ENCODE data around the gene EID2. TPM values are rescaled to one million over a fixed set of nuclear protein-coding genes. Genes with fewer than 3 reads are reported as not detected.

The EID2 gene
- total RNA-seq, 1 donor from 2014 or later = 15.6 TPM

DNA sequence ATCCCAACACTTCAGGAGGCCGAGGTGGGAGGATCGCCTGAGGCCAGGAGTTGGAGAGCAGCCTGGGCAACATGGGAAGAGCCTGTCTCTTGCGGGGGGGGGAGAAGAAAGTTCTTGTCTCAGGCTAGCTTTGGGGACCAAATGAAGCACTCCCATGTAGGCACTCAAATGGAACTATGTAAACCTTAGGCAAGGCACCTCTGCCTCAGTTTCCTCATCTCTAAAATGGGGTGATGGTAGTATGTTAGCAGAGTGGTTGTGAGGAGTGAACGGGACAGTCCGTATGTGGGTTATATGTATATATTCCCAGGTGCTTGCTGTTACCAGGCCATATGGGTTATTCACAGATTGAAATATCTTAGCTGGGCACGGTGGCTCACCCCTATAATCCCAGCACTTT lies 47.7 kb downstream of the EID2 start:
- DNase-seq (ENCODE audit: low spot score) = no peak
- TF ChIP-seq, protein P1, sequence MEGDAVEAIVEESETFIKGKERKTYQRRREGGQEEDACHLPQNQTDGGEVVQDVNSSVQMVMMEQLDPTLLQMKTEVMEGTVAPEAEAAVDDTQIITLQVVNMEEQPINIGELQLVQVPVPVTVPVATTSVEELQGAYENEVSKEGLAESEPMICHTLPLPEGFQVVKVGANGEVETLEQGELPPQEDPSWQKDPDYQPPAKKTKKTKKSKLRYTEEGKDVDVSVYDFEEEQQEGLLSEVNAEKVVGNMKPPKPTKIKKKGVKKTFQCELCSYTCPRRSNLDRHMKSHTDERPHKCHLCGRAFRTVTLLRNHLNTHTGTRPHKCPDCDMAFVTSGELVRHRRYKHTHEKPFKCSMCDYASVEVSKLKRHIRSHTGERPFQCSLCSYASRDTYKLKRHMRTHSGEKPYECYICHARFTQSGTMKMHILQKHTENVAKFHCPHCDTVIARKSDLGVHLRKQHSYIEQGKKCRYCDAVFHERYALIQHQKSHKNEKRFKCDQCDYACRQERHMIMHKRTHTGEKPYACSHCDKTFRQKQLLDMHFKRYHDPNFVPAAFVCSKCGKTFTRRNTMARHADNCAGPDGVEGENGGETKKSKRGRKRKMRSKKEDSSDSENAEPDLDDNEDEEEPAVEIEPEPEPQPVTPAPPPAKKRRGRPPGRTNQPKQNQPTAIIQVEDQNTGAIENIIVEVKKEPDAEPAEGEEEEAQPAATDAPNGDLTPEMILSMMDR (IDR thresholded peaks at IDR 0.05) = no peak
- peaks cover 8% of the 10 kb centered on the region for H3K27me3 Mint-ChIP-seq (ENCODE audit: low read depth)
- no peak overlapping the region for H3K4me3 Mint-ChIP-seq (ENCODE audit: unreplicated experiment)
- no peak overlapping the region for H3K27ac Mint-ChIP-seq (ENCODE audit: unreplicated experiment)
- H3K36me3 Mint-ChIP-seq (ENCODE audit: low read depth) = peaks cover 17% of the 10 kb centered on the region
- no peaks in the 10 kb centered on the region for H3K4me1 Mint-ChIP-seq (ENCODE audit: low read depth)
- H3K9me3 Mint-ChIP-seq (ENCODE audit: low read depth) = no peaks in the 10 kb centered on the region

DNA sequence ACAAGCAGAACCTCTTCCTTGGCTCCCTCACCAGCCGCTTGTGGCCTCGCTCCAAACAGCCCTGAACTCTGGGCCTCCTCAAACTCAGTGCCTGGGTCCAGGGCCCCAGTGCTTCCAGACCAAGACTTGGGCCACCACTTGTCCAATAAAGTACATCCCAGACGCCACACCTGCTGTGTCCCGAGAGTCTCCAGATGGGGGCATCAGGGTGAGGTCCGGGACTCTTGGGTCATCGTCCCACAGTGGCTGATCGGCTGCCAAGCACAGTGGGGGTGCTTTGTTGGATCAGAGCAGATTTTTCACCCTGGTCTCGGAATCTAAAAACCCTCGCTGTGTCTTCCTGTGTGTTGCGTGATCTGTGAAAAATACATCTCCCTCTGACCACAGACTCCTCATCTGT lies 50.2 kb downstream of the EID2 start:
- TF ChIP-seq, protein P1 (IDR thresholded peaks at IDR 0.05) = no peak
- Mint-ChIP-seq H3K27me3 (ENCODE audit: low read depth) (no peaks in the 10 kb centered on the region), H3K4me3 (ENCODE audit: unreplicated experiment) (no peak overlapping the region), H3K9me3 (ENCODE audit: low read depth) (no peaks in the 10 kb centered on the region), H3K27ac (ENCODE audit: unreplicated experiment) (no peak overlapping the region), H3K36me3 (ENCODE audit: low read depth) (peaks cover 25% of the 10 kb centered on the region), H3K4me1 (ENCODE audit: low read depth) (no peaks in the 10 kb centered on the region)
- DNase-seq (ENCODE audit: low spot score) = no peak

Other genes starting within 250 kb of the EID2 start
- not detected in 3 replicates for gene IFNL1, start 243.8 kb downstream of the EID2 start, total RNA-seq
- 1.7 to 2.0 TPM (median 1.7 TPM) in 3 replicates for gene LRFN1, start 219.3 kb downstream of the EID2 start, total RNA-seq
- gene GMFG, start 204.1 kb downstream of the EID2 start, total RNA-seq = not detected in 3 replicates
- gene SAMD4B, start 197.7 kb downstream of the EID2 start, total RNA-seq = 77.3 to 82.9 TPM (median 81.1 TPM) in 3 replicates
- gene PAF1, start 149.1 kb downstream of the EID2 start, total RNA-seq = 32.2 to 39.7 TPM (median 32.5 TPM) in 3 replicates
- 27.0 to 31.1 TPM (median 28.7 TPM) in 3 replicates for gene MED29, start 148.8 kb downstream of the EID2 start, total RNA-seq
- gene ZFP36, start 133.3 kb downstream of the EID2 start, total RNA-seq = 30.2 to 55.7 TPM (median 46.3 TPM) in 3 replicates
- 108 to 154 TPM (median 150 TPM) in 3 replicates for gene PLEKHG2, start 127.5 kb downstream of the EID2 start, total RNA-seq
- gene RPS16, start 104.2 kb downstream of the EID2 start, total RNA-seq = 1,022 to 1,375 TPM (median 1,065 TPM) in 3 replicates
- gene SUPT5H, start 94.6 kb downstream of the EID2 start, total RNA-seq = 106 to 120 TPM (median 108 TPM) in 3 replicates
- 46.4 to 65.7 TPM (median 49.9 TPM) in 3 replicates for gene TIMM50, start 59.3 kb downstream of the EID2 start, total RNA-seq
- gene DLL3, start 41.2 kb downstream of the EID2 start, total RNA-seq = 0.92 to 1.3 TPM (median 1.00 TPM) in 3 replicates
- gene SELENOV, start 25.0 kb downstream of the EID2 start, total RNA-seq = not detected in 3 replicates
- 1.7 to 2.7 TPM (median 2.4 TPM) in 3 replicates for gene EID2B, start 7.3 kb downstream of the EID2 start, total RNA-seq
- gene LGALS13, start 62.4 kb upstream of the EID2 start, total RNA-seq = not detected in 3 replicates
- gene LGALS16, start 115.8 kb upstream of the EID2 start, total RNA-seq = not detected in 3 replicates
- gene LGALS14, start 164.3 kb upstream of the EID2 start, total RNA-seq = not detected in 3 replicates
- not detected in 3 replicates for gene CLC, start 197.9 kb upstream of the EID2 start, total RNA-seq
- not detected in 3 replicates for gene LEUTX, start 238.7 kb upstream of the EID2 start, total RNA-seq